ENCODE data around the gene SND1. TPM values are rescaled to one million over a fixed set of nuclear protein-coding genes. Genes with fewer than 3 reads are reported as not detected.

The SND1 gene
- total RNA-seq, 1 experiment from 2014 or later: 218 TPM

DNA sequence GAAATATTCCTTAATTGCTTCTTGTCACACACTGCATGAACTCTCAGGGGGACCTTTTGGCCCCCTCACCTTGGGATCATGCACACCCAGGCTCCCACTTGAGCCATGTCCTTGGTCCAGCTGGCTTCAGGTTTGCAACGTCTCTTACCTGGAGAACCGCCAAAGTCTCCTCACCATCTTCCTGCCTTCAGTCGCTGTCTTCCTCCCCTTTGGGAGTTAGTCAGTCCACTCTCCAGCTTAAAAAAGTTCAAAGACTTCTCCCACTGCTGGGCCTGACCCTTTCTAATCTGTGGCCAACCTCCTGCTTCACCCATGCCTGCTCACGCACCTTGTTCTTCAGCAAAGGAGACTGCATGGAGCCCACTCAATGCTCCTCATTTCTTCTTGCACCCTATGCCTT, 461.8 kb downstream of the SND1 start:
- no peaks in the 10 kb centered on the region for H3K79me2 ChIP-seq (ENCODE audit: insufficient read depth, low read length)
- no peaks in the 10 kb centered on the region; the same call in 1 of the 2 replicates for H3K27me3 ChIP-seq (ENCODE audit: insufficient read depth, low read length)
- H2BK120ac ChIP-seq (ENCODE audit: low read depth, low read length, poor library complexity, severe bottlenecking): no peak overlapping the region
- H3K4me1 ChIP-seq (ENCODE audit: insufficient read depth, low read length): no peaks in the 10 kb centered on the region
- no peak overlapping the region for H4K91ac ChIP-seq (ENCODE audit: insufficient read length, low read depth, low read length)
- no peak overlapping the region for H4K8ac ChIP-seq (replicated peaks; ENCODE audit: insufficient read length, low read depth, low read length)
- no peak overlapping the region for H2BK15ac ChIP-seq (ENCODE audit: low read depth, low read length)
- DNase-seq: no peak
- H2AFZ ChIP-seq (ENCODE audit: low read length): no peak overlapping the region
- H3K18ac ChIP-seq (ENCODE audit: insufficient read length, low read depth, low read length): no peak overlapping the region
- H4K5ac ChIP-seq (ENCODE audit: insufficient read length, low read depth, low read length): no peak overlapping the region
- Mint-ChIP-seq H3K27ac (peak overlapping the region in 1 of 3 experiments; percentile 65; a peak in 1 of 7 replicates), H3K4me1 (peaks cover 5 to 8% of the 10 kb centered on the region in 2 experiments), H3K27me3 (ENCODE audit: low read depth) (peaks cover 75% of the 10 kb centered on the region), H3K4me3 (no peak overlapping the region), H3K36me3 (ENCODE audit: insufficient read depth in 1 of 3, low read depth in 3 of 3) (no peaks in the 10 kb centered on the region), H3K9me3 (no peaks in the 10 kb centered on the region; a peak in 1 of 5 replicates)
- TF ChIP-seq CTCF (conservative IDR thresholded peaks at IDR 0.05): no peak
- H3K14ac ChIP-seq (ENCODE audit: insufficient read depth, low read length): no peak overlapping the region
- H3K79me1 ChIP-seq (ENCODE audit: insufficient read depth, low read depth, low read length, poor library complexity, severe bottlenecking): no peaks in the 10 kb centered on the region
- H2AK5ac ChIP-seq (ENCODE audit: insufficient read length, low read length): no peak overlapping the region
- no peak overlapping the region for H3T11ph ChIP-seq (ENCODE audit: low read length)
- H3K27ac ChIP-seq (ENCODE audit: insufficient read length, low read depth, low read length): no peak overlapping the region
- no peak overlapping the region for H2BK5ac ChIP-seq (ENCODE audit: insufficient read length, low read length)
- no CpG with 5 or more reads among the region's 4 CpGs for WGBS (ENCODE audit: extremely low coverage, insufficient read length, low lambda C conversion rate)
- H3K9ac ChIP-seq (ENCODE audit: extremely low read depth, insufficient read length, low read length): no peak overlapping the region
- no peak overlapping the region for H3K23ac ChIP-seq (ENCODE audit: insufficient read length, low read depth, low read length)
- H3K4me2 ChIP-seq (ENCODE audit: insufficient read depth, insufficient read length, low read length): no peak overlapping the region
- H3K56ac ChIP-seq (ENCODE audit: insufficient read length, low read depth, low read length): no peak overlapping the region
- H3K4ac ChIP-seq (ENCODE audit: low read depth, low read length): no peak overlapping the region
- no peak overlapping the region for H2BK20ac ChIP-seq (ENCODE audit: low read depth, low read length, poor library complexity, severe bottlenecking)
- H3K9me3 ChIP-seq (ENCODE audit: control insufficient read depth, low read depth, low read length): no peaks in the 10 kb centered on the region
- no peak overlapping the region for H2BK12ac ChIP-seq (ENCODE audit: insufficient read length, low read depth, low read length)
- no peaks in the 10 kb centered on the region for H4K20me1 ChIP-seq (ENCODE audit: control insufficient read depth, insufficient read depth, insufficient read length)
- no peaks in the 10 kb centered on the region for H3K23me2 ChIP-seq (ENCODE audit: insufficient read length, low read depth, low read length, poor library complexity, severe bottlenecking)

Data from H9 (cell line).